VCaP (cell line): ENCODE data around the gene SPACA7.

Experiments
- H3K27ac ChIP-seq: fragments of 450-650 bp; 2 replicates; pipeline ENCODE4 v1.5.1; 2017
- TF ChIP-seq, protein P1 (sequence below): fragments of 450-650 bp; conservative IDR thresholded peaks from 2 replicates; pipeline ENCODE4 v1.5.1; 2017; ENCODE audit warnings: mild to moderate bottlenecking, moderate library complexity

Gene SPACA7

DNA sequence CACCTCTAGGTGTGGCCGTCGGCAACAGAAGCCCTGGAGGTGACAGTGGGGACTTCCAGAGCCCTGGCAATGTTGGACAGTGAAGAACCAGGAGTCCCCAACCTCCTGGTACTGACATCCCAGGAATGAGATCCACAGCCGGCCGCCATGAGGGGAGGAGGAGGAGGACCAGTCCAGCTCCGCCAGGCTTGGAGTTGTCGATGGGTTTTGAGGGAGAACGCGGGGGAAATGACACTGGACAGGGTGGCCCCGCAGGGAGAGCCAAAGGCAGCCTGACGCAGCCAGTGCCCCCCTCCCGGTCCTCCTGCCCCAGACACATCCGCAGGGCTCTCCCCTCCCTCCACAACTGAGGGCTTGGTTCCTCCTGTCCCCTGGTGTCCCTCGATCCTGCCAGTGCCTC lies 57.9 kb downstream of the SPACA7 start:
- TF ChIP-seq, protein P1, sequence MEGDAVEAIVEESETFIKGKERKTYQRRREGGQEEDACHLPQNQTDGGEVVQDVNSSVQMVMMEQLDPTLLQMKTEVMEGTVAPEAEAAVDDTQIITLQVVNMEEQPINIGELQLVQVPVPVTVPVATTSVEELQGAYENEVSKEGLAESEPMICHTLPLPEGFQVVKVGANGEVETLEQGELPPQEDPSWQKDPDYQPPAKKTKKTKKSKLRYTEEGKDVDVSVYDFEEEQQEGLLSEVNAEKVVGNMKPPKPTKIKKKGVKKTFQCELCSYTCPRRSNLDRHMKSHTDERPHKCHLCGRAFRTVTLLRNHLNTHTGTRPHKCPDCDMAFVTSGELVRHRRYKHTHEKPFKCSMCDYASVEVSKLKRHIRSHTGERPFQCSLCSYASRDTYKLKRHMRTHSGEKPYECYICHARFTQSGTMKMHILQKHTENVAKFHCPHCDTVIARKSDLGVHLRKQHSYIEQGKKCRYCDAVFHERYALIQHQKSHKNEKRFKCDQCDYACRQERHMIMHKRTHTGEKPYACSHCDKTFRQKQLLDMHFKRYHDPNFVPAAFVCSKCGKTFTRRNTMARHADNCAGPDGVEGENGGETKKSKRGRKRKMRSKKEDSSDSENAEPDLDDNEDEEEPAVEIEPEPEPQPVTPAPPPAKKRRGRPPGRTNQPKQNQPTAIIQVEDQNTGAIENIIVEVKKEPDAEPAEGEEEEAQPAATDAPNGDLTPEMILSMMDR, result no peak

DNA sequence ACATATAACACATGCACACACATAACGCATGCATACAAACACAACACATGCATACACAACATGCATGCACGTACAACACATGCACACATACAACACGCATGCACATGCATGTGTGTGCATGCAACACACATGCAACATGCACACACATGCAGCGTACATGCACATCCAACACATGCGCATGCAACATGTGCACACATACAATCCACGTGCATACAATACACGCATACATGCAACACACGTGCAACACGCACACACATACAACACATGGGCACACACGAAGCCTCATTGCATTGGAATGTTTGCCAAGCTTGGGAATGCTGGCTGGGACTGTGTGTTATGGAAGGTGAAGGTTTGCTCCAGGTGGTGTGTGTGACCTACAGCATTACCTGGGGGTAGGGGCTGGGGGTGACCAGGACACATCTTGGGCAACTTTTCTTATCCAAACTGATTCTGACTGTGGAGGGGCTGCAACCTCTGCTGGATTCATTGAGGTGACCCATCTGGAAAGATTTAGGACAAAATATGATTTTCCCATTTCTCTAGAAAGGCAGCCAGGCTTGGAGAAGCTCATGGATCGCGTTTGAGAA lies 58.9 kb downstream of the SPACA7 start:
- TF ChIP-seq, protein P1, result no peak

More for the DNA sequence above, 57.9 kb downstream of the SPACA7 start:
- H3K27ac ChIP-seq, result no peak overlapping the region

DNA sequence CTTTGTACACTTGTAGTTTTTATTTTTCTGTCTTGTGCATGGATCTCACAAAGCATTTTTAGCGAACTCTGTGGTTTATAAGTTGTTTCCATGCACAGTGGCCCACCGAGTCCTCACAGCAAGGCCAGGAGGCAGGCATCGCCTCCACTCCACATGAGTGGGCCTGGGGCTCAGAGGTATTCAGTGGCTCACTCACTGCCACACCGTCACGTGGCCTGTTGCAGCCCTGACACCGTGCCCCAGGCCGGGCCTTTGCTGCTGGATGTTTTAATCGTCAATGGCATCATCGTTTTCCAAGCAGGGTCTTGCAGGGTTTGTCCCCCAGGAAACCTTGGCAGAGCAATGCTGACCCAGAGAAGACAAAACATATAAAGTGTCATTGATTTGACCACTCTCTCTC lies 59.8 kb downstream of the SPACA7 start:
- TF ChIP-seq, protein P1, result no peak
- H3K27ac ChIP-seq, result no peak overlapping the region

More for the DNA sequence above, 58.9 kb downstream of the SPACA7 start:
- no peak overlapping the region for H3K27ac ChIP-seq

DNA sequence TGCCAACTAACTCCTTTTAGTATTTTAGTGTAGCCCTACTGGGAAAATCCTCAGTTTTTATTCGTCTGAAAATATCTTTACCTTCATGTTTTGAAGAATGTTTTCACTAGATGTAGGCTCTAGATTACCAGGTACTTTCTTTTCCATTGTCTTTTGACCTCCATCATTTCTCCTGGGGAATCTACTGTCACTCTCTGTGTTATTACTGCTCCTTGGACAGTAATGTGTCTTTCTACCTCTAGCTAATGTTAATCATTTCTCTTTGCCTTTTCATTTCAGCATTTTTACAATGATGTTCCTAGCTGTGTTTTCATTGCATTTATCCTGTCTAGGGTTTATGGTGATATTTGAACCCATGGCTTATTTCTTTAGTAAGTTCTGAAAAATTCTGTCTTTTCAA lies 61.9 kb downstream of the SPACA7 start:
- no peak overlapping the region for H3K27ac ChIP-seq
- TF ChIP-seq, protein P1, result no peak

DNA sequence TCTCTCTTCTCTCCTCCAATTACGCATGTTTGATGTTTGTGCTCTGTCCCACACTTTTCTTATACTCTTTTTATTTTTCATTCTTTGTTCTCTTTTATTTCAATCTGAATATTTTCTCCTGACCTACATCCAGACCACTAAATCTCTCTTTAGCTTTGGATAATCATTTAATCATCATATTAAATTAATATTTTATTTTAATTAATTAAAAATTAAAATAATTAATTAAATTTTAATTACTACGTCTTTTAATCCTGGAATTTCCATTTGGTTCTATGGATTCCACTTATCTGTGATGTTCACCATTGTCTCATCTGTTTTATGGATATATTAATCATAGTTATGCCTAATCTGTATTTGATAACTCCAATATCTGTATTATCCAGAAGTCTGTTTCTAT lies 62.4 kb downstream of the SPACA7 start:
- TF ChIP-seq, protein P1, result no peak
- no peak overlapping the region for H3K27ac ChIP-seq

DNA sequence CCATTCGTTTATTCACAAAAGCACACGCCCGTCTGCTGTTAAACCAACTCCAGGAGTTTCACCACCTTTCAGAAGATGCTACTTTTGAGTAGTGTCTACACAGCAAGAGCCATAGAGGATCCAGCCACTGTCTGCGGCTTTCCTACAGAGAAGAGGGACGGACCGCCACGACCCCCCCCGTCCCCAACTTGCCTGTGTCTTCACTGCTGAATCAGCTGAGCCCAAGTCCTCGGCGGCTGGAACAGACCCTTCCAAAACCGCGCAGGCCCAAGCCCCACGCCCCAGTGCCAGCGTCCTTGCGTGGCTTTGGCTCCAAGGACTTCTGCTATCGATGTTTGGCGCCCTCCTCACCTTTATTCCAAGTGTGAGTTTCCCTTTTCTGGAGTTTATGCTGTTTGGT lies 65.1 kb downstream of the SPACA7 start:
- H3K27ac ChIP-seq, result no peak overlapping the region
- TF ChIP-seq, protein P1, result no peak

DNA sequence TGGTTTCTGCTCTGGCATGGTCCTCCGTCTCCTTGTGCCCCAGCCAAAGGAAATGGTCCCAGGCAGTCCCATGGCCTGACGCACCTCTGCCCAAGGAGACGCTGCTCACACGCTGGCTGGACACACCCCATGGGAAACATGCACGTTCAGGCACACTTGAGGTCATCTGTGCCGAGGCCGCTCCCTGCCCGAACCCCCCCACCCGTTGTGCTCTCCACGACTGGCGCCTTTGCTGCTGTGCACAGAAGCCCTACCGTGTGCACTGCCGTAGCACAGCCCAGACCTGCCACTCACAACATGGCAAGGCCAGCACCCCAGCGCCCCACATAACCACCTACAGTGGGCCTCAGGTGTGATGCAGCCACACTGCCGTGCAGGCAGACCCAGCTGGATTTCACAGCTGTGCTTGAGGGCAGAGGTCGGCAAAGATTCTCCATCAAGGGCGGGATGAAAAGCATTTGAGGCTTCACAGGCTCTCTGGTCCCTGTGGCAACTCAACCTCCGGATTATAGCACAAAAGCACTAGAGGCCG lies 65.7 kb downstream of the SPACA7 start:
- no peak overlapping the region for H3K27ac ChIP-seq
- TF ChIP-seq, protein P1, result no peak
